ENCODE measurements around the gene TRAPPC3L. TPM values are rescaled to one million over a fixed set of nuclear protein-coding genes. Genes with fewer than 3 reads are reported as not detected.

TRAPPC3L gene
- total and polyA plus RNA-seq, 2 of the 13 experiments (the other 11 are each of a cell fraction or from before 2014, with no cell fraction given) = not detected

- TF ChIP-seq ZNF639 (CRISPR knock-in tag; conservative IDR thresholded peaks at IDR 0.05) (no peak), ZBTB7A (CRISPR knock-in tag; IDR thresholded peaks at IDR 0.05) (no peak), KLF13 (CRISPR knock-in tag; IDR thresholded peaks at IDR 0.05) (no peak), ZHX2 (IDR thresholded peaks at IDR 0.05; ENCODE audit: low read depth) (no peak), ZHX2 (CRISPR knock-in tag; IDR thresholded peaks at IDR 0.05; ENCODE audit: borderline replicate concordance) (no peak), TFDP1 (CRISPR knock-in tag; IDR thresholded peaks at IDR 0.05; ENCODE audit: borderline replicate concordance) (no peak), ZNF34 (CRISPR knock-in tag; IDR thresholded peaks at IDR 0.05; ENCODE audit: borderline replicate concordance) (no peak), TOPORS (CRISPR knock-in tag; IDR thresholded peaks at IDR 0.05) (no peak), RFX3 (CRISPR knock-in tag; IDR thresholded peaks at IDR 0.05) (no peak), PPARG (CRISPR knock-in tag; conservative IDR thresholded peaks at IDR 0.05) (peak; percentile 35; the same call in 1 of the 2 replicates), REPIN1 (CRISPR knock-in tag; IDR thresholded peaks at IDR 0.05; ENCODE audit: borderline replicate concordance, low read depth) (no peak), ZFP62 (CRISPR knock-in tag; IDR thresholded peaks at IDR 0.05) (no peak), ZNF672 (CRISPR knock-in tag; IDR thresholded peaks at IDR 0.05) (no peak), ZKSCAN1 (IDR thresholded peaks at IDR 0.05; ENCODE audit: low read length) (no peak), CHD4 (IDR thresholded peaks at IDR 0.05; ENCODE audit: borderline replicate concordance, low read length) (no peak), ZBTB10 (CRISPR knock-in tag; IDR thresholded peaks at IDR 0.05; ENCODE audit: borderline replicate concordance) (no peak)
- TF ChIP-seq, protein P1, sequence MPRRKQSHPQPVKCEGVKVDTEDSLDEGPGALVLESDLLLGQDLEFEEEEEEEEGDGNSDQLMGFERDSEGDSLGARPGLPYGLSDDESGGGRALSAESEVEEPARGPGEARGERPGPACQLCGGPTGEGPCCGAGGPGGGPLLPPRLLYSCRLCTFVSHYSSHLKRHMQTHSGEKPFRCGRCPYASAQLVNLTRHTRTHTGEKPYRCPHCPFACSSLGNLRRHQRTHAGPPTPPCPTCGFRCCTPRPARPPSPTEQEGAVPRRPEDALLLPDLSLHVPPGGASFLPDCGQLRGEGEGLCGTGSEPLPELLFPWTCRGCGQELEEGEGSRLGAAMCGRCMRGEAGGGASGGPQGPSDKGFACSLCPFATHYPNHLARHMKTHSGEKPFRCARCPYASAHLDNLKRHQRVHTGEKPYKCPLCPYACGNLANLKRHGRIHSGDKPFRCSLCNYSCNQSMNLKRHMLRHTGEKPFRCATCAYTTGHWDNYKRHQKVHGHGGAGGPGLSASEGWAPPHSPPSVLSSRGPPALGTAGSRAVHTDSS (CRISPR knock-in tag; conservative IDR thresholded peaks at IDR 0.05) = no peak
Measured at GRCh38 chr6:116550796-116551195, 5.3 kb upstream of the TRAPPC3L start (continued).

Measured in HepG2 (cell line).